HG03135 (cell line): Measurements from ENCODE around the gene CAPN7.

Experiments used
- ATAC-seq: cut with Tn5 transposase; IDR thresholded peaks from one replicate; pipeline ENCODE4 v1.9.1; 2021; ENCODE audit warnings: mild to moderate bottlenecking, moderate library complexity; ENCODE audit not compliant: unreplicated experiment

The CAPN7 gene

GRCh38 chr3:15198686-15199085, 7.4 kb upstream of the CAPN7 start:
- no peak for ATAC-seq

- ATAC-seq, result no peak
These were observed 6.4 kb upstream of the CAPN7 start for GRCh38 chr3:15199493-15200105.

GRCh38 chr3:15204005-15204404, 2.0 kb upstream of the CAPN7 start:
- no peak for ATAC-seq

DNA sequence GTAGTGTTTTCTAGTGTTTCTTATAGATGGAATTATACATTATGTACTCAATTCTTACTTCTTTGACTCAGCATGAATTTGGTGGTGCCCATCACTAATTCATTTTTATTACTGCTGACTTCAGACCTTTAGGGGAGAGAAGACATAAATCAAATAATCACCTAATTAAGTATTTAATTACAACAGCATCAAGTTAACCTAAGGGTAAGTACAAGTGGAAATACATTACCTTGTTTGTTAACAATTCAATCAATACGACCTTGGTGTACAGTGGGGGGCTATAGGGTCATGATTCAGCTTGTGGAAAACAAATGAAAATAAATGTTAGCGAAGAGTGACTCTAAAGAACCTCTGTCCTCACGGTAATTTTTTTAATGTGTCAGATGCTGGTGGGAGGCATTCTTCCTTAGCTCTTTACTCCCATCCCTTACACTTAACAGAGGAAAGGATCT, 538 bp upstream of the CAPN7 start:
- ATAC-seq, result no peak

GRCh38 chr3:15206662-15207576, 873 bp downstream of the CAPN7 start:
- ATAC-seq, result no peak

DNA sequence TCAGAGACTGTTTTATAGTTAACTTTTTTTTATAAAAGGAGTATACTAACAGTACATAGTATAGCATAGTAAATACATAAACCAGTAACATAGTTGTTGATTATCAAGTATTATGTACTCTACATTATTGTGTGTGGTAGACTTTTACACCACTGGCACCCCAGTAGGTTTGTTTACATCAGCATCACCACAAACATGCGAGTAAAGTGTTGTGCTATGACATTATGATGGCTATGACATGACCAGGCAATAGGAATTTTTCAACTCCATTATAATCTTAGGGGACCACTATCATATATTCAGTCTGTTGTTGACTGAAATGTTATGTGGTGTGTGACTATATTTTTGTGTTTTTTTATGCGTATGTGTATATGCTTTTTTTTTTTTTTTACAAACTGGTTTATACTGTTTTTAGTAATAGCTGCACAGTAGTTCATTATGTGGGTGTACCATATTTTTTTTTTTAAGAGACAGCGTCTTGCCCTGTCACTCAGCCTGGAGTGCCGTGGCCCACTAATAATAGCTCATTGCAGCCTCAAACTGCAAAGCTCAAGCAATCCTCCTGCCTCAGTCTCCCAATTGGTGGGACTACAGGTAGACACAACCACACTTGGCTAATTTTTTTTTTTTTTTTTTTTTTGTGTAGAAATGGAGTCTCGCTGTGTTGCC, 1.9 kb downstream of the CAPN7 start:
- no peak for ATAC-seq

GRCh38 chr3:15211937-15212336, 5.9 kb downstream of the CAPN7 start:
- no peak for ATAC-seq

GRCh38 chr3:15214758-15215157, 8.7 kb downstream of the CAPN7 start:
- ATAC-seq, result no peak

DNA sequence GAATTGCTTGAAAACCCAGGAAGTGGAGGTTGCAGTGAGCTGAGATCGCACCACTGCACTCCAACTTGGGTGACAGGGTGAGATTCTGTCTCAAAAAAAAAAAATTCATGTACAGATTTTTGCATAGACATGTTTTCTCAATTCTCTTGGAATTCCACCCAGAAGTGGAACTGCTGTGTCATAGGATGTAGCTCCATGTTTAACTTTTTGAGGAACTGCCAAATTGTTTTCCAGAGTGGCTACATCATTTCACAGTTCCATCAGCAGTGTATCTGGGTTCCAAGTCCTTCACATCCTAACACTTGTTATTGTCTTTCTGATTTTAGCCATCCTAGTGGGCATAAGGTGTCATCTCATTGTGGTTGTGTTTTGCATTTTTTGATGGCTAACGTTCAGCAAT, 9.9 kb downstream of the CAPN7 start:
- ATAC-seq, result no peak

DNA sequence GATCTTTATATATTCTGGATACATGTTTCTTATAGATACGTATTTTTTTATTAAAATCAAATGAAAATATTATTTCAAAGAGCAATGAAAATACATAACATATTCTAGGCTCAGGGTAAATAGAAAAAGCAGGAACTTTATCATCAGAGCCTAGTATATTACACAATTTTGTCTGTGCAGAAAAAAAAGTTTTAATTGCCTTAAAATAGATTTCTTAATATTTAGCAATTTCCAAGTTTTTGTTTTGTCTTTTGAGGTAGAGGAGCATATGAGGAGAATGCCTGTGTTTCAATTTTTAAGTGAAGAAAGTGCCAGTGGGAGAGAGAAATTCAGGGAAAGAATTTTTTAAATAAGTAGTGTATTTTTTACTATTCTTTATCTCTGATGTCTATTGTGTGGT, 10.5 kb downstream of the CAPN7 start:
- no peak for ATAC-seq

DNA sequence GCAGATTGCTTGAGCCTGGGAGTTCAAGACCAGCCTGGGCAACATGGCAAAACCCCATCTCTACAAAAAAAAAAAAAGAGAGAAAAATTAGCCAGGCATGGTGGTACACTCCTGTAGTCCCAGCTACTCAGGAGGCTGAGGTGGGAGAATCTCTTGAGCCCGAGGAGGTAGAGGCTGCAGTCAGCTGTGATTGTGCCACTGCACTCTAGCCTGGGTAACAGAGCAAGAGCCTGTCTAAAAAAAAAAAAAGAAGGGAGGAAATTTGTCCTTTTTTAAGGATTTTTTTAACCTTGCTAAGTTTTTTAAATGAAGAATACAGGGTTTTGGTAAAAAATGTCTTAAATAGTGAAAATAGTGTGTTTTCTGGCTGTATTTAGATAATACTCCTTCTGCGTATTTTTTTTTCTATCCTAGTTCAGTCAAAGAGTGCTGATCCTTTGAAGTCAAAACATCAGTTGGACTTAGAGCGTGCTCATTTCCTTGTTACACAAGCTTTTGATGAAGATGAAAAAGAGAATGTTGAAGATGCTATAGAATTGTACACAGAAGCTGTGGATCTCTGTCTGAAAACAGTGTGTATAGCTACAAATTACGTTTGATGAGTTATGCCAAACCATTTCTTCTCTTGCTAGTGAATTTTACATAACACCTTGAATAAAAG, 11.1 kb downstream of the CAPN7 start:
- ATAC-seq, result no peak

DNA sequence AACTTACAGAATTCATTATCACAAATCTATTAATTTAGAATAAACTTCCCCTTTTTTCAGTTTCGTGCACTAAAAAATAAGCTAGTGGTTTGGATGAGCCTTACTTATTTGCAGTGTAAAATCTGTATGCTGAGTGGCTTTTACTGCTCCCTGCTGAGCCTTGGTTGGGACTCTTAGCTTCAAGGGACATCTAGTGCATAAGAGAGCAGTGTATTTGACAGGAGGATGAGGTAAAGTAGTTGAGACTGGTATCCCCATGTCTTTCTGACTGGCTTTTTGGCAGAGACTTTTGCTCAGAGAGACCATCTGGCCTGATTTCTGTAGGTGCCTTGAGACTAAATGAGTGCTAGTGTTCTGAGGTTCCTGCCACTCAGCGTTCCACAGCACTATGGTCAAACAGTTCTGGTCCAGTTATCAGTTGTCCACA, 11.8 kb downstream of the CAPN7 start:
- ATAC-seq, result no peak

DNA sequence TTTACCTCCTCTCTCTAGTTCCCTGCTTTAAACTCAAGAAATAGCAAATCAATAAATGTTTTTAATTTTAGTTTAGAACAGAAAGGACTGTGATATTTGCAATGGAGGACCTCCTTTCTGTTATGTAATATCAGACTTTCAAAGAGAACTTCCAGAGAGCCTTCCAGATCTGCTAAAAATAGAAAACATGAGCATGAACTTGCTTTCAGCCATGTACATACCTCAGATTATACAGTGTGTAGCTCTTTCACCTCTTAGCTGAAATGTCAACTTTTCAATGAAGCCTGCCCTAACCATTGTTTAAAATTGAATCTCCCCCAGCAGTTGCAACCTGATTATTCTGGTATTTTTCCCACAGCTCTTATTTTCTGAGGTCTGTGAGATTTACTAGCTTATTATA, 12.6 kb downstream of the CAPN7 start:
- no peak for ATAC-seq

GRCh38 chr3:15220056-15220455, 14.0 kb downstream of the CAPN7 start:
- no peak for ATAC-seq

DNA sequence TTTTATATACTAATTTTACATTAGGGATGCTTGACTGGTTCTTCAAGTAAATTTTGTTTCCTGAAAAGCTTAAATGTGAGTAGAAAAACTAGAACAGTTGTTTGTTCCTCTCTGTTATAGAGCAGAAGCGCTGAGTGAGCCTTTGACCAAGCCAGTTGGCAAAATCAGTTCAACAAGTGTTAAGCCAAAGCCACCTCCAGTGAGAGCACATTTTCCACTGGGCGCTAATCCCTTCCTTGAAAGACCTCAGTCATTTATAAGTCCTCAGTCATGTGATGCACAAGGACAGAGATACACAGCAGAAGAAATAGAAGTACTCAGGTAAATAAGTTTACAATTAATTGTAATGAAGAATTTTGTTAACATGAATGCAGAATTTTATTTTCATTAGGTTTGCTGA, 14.6 kb downstream of the CAPN7 start:
- no peak for ATAC-seq

DNA sequence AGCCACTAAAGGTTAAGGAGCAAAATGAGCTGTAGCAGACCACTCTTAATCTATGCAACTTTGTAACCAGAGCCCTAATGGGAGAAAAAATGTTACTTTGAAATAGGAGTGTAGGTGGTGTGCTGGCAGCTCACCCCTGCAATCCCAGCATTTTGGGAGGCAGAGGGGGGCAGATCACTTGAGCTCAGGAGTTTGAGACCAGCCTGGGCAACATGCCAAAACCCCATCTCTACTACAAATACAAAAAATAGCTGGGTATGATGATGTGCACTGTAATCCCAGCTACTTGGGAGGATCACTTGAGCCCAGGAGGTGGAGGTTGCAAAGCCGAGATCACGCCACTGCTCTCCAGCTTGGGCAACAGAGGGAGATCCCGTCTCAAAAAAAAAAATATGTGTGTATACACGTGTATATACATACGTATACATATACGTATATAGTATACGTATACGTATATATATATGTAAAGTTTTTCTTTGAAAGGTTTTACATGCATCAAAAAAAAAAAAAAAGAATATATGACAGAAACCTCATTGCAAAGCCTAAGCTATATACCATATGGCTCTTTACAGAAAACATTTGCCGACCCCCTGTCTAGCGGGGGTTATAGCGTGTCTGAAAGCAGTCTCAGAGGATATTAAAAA, 15.7 kb downstream of the CAPN7 start:
- no peak for ATAC-seq

GRCh38 chr3:15223685-15224572, 17.9 kb downstream of the CAPN7 start:
- no peak for ATAC-seq

- no peak for ATAC-seq
These were observed 22.1 kb downstream of the CAPN7 start for GRCh38 chr3:15228147-15228546.

GRCh38 chr3:15229262-15229661, 23.2 kb downstream of the CAPN7 start:
- ATAC-seq, result no peak

DNA sequence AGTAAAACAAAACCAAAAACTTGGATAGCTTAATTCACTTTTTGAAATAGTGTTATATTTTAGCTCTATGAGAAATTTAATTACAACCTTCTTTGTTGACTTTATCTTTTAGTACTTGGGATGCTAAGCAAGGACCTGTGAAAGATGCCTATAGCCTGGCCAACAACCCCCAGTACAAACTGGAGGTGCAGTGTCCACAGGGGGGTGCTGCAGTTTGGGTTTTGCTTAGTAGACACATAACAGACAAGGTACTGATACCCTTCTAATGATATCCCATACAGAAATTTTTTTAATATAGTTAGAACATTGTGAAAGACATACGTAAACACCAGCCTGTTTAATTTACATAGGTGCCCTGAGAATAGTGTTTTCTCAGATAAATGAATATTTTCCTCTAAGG, 35.3 kb downstream of the CAPN7 start:
- no peak for ATAC-seq
